Activated CD4-positive, alpha-beta memory T cell treated with anti-CD3 and anti-CD28 coated beads, Interleukin-2, amount 10 ng/mL, durations not matched to agents 7 days and 5 days (primary cell): Measurements from ENCODE around the gene PRKG1. TPM values are rescaled to one million over a fixed set of nuclear protein-coding genes. Genes with fewer than 3 reads are reported as not detected.
"Not testable (repeated sequence)": the region's sequence is repeated elsewhere in the genome, so short reads cannot be mapped to it uniquely, and the experiment has no call there.

Experiments
- CTCF ChIA-PET: fragments of 350-600 bp; sonication (Branson Sonifier 250); formaldehyde crosslinking; loops from one replicate; lab custom pipeline; 2021; ENCODE audit warnings: antibody characterized with exemption, inconsistent platforms; lab: Charles Lee
- POLR2A ChIA-PET: fragments of 350-600 bp; sonication (Branson Sonifier 250); formaldehyde crosslinking; loops from one replicate; lab custom pipeline; 2021; ENCODE audit warnings: antibody characterized with exemption; lab: Charles Lee
- DNase-seq: peaks from one replicate; pipeline ENCODE4 v3.0.0-alpha.2; 2020
- H3K27ac Mint-ChIP-seq: one replicate; pipeline ENCODE4 v1.8.0; 2021; ENCODE audit warnings: mild to moderate bottlenecking, mixed read lengths
- H3K27me3 Mint-ChIP-seq: one replicate; pipeline ENCODE4 v1.8.0; 2021; ENCODE audit warnings: mixed read lengths
- H3K36me3 Mint-ChIP-seq: one replicate; pipeline ENCODE4 v1.8.0; 2021; ENCODE audit warnings: low read depth, mixed read lengths
- H3K4me1 Mint-ChIP-seq: one replicate; pipeline ENCODE4 v1.8.0; 2021; ENCODE audit warnings: mixed read lengths
- H3K4me3 Mint-ChIP-seq: one replicate; pipeline ENCODE4 v1.8.0; 2021; ENCODE audit warnings: mild to moderate bottlenecking, mixed read lengths
- H3K9me3 Mint-ChIP-seq: one replicate; pipeline ENCODE4 v1.8.0; 2021; ENCODE audit warnings: mixed read lengths
- total RNA-seq, 2 experiments: library from RNA; stranded (reverse); gene quantifications; one replicate each; pipeline ENCODE4 v1.2.3, GENCODE V29; 2021

PRKG1 gene
- total RNA-seq, 2 experiments from 2014 or later = not detected

DNA sequence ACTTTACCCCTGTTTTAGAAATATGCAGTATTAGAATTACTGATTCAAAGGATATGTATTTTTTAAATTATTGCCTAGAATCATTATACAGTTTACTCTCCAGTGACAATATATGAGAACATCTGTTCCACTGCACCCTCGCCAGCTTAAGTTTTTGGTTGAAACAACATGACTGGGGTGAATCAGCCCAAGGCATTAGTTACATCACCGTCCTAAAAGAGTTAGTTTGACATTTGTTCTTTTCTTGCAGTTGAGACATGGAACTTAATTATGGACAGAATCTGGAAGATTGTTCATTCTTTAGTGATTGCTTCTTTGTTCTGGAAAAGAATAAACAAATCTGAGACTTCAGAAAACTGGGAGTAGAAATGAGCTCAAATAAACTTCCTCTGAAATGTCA, 1072.5 kb downstream of the PRKG1 start:
- Mint-ChIP-seq H3K4me1 (no peaks in the 10 kb centered on the region), H3K36me3 (no peaks in the 10 kb centered on the region), H3K4me3 (no peak overlapping the region), H3K27ac (no peak overlapping the region), H3K27me3 (no peaks in the 10 kb centered on the region), H3K9me3 (no peaks in the 10 kb centered on the region)
- no peak for DNase-seq
- POLR2A ChIA-PET = no interaction called here
- CTCF ChIA-PET = no interaction called here

- Mint-ChIP-seq H3K36me3 (no peaks in the 10 kb centered on the region), H3K27me3 (no peaks in the 10 kb centered on the region), H3K4me3 (no peak overlapping the region), H3K9me3 (no peaks in the 10 kb centered on the region), H3K4me1 (no peaks in the 10 kb centered on the region), H3K27ac (no peak overlapping the region)
- no peak for DNase-seq
- ChIA-PET CTCF (no interaction called here), POLR2A (no interaction called here)
Measured at GRCh38 chr10:52170776-52171175, 1096.5 kb downstream of the PRKG1 start.

DNA sequence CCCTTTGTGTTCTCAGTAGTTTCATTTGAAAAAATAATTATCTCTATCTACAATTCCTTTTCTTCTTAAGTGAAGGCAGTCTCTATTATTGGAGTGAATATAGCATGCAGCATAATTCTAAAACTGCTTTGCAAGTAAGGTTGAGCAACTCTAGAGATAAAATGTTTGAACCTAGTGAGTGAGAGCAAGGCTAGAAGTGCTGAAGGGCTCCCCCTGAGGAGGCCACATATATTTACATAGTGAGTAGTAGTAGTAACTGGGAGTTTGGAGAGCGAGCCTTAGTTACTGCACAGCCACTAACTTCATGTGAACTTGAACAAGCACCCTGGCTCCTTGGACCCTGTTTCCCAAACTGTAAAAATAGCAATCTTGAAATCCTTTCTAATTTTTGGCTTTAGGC, 1098.3 kb downstream of the PRKG1 start:
- Mint-ChIP-seq H3K4me3 (no peak overlapping the region), H3K4me1 (no peaks in the 10 kb centered on the region), H3K27ac (no peak overlapping the region), H3K36me3 (no peaks in the 10 kb centered on the region), H3K27me3 (no peaks in the 10 kb centered on the region), H3K9me3 (no peaks in the 10 kb centered on the region)
- ChIA-PET POLR2A (no interaction called here), CTCF (no interaction called here)
- no peak for DNase-seq

DNA sequence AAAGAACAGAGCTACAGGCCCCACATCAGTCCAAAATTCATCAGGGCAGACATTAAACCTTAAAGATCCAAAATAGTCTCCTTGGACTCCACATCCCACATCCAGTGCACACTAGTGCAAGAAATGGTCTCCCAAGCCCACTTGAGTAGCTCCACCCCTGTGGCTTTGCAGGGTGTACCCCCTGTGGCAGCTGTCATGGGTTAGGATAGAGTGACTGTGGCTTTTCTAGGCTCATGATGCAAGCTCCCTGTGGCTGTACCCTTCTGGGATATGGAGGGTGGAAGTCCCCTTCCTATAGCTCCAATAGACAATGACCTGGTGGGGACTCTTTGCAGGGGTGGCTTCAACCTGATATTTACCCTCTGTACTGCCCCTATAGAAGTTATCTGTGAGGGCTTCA, 1111.0 kb downstream of the PRKG1 start:
- Mint-ChIP-seq H3K4me1 (no peaks in the 10 kb centered on the region), H3K9me3 (peaks cover 4% of the 10 kb centered on the region), H3K27me3 (no peaks in the 10 kb centered on the region)

DNA sequence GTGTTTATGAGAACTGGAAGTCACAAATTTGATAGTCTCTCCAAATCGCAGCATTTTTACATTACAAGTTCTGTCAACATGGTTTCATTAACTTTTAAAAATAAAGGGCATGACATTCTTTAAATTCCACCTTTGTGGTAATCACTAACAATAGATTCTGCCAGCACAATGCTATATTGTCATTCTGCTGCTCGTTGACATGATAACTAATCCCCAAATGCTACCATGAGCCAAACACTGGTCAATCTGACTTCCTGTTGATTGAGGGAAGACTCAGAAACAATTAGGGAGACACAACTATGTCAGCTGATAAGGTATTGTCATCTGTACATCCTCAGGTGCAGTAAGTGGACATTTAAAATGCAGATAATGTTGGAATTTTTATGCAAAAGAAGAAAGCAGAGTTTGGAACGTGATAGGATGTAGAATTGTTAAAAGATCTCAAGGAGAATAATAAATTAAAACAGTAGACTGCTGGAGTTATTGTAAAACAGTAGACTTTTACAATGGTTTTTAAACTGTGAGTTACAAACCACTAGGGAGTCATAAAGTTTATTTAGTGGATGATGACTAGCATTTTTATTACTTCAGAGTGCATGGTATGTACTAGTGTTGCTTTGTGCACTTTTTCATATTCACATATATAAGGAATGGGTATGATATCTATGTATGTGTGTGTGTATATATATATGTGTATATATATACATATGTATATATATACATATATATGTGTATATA, 1113.4 kb downstream of the PRKG1 start:
- Mint-ChIP-seq H3K36me3 (no peaks in the 10 kb centered on the region), H3K27ac (no peak overlapping the region), H3K27me3 (no peaks in the 10 kb centered on the region), H3K4me3 (no peak overlapping the region), H3K9me3 (peaks cover 1% of the 10 kb centered on the region), H3K4me1 (no peaks in the 10 kb centered on the region)
- ChIA-PET CTCF (no interaction called here), POLR2A (no interaction called here)
- no peak for DNase-seq

More for the DNA sequence above, 1111.0 kb downstream of the PRKG1 start:
- Mint-ChIP-seq H3K36me3 (no peaks in the 10 kb centered on the region), H3K27ac (no peak overlapping the region), H3K4me3 (no peak overlapping the region)
- DNase-seq = no peak
- CTCF ChIA-PET = no interaction called here
- POLR2A ChIA-PET = no interaction called here

GRCh38 chr10:52191049-52191448, 1116.8 kb downstream of the PRKG1 start:
- Mint-ChIP-seq H3K36me3 (no peaks in the 10 kb centered on the region), H3K9me3 (no peaks in the 10 kb centered on the region), H3K4me3 (no peak overlapping the region), H3K27me3 (no peaks in the 10 kb centered on the region), H3K4me1 (no peaks in the 10 kb centered on the region), H3K27ac (no peak overlapping the region)
- no peak for DNase-seq
- ChIA-PET POLR2A (no interaction called here), CTCF (no interaction called here)

GRCh38 chr10:52194191-52194590, 1119.9 kb downstream of the PRKG1 start:
- H3K9me3 Mint-ChIP-seq = no peaks in the 10 kb centered on the region
- no peaks in the 10 kb centered on the region for H3K27me3 Mint-ChIP-seq
- no peak overlapping the region for H3K27ac Mint-ChIP-seq
- no peaks in the 10 kb centered on the region for H3K36me3 Mint-ChIP-seq
- no peak overlapping the region for H3K4me3 Mint-ChIP-seq
- no peak for DNase-seq
- CTCF ChIA-PET = interaction anchor here (1.4 kb wide), 1 partner anchor 22 kb away, joined by 3 read pairs; no protein-coding TSS in a partner anchor
- POLR2A ChIA-PET = no interaction called here
- H3K4me1 Mint-ChIP-seq = no peaks in the 10 kb centered on the region

- Mint-ChIP-seq H3K4me1 (no peaks in the 10 kb centered on the region), H3K27me3 (no peaks in the 10 kb centered on the region), H3K4me3 (no peak overlapping the region), H3K9me3 (no peaks in the 10 kb centered on the region), H3K36me3 (no peaks in the 10 kb centered on the region), H3K27ac (no peak overlapping the region)
- POLR2A ChIA-PET = no interaction called here
- no peak for DNase-seq
- CTCF ChIA-PET = interaction anchor here (1.4 kb wide), 1 partner anchor 21 kb away, joined by 3 read pairs; no protein-coding TSS in a partner anchor
Measured at GRCh38 chr10:52194716-52195115, 1120.4 kb downstream of the PRKG1 start.

GRCh38 chr10:52197098-52197497, 1122.8 kb downstream of the PRKG1 start:
- DNase-seq = no peak
- no peaks in the 10 kb centered on the region for H3K27me3 Mint-ChIP-seq
- no peaks in the 10 kb centered on the region for H3K9me3 Mint-ChIP-seq
- H3K4me3 Mint-ChIP-seq = no peak overlapping the region
- no peak overlapping the region for H3K27ac Mint-ChIP-seq
- CTCF ChIA-PET = no interaction called here
- no peaks in the 10 kb centered on the region for H3K4me1 Mint-ChIP-seq
- no peaks in the 10 kb centered on the region for H3K36me3 Mint-ChIP-seq
- POLR2A ChIA-PET = no interaction called here

GRCh38 chr10:52198540-52198939, 1124.3 kb downstream of the PRKG1 start:
- H3K4me3 Mint-ChIP-seq = no peak overlapping the region
- H3K27me3 Mint-ChIP-seq = no peaks in the 10 kb centered on the region
- no peak for DNase-seq
- H3K4me1 Mint-ChIP-seq = no peaks in the 10 kb centered on the region
- ChIA-PET POLR2A (no interaction called here), CTCF (no interaction called here)
- H3K9me3 Mint-ChIP-seq = no peaks in the 10 kb centered on the region
- no peak overlapping the region for H3K27ac Mint-ChIP-seq
- H3K36me3 Mint-ChIP-seq = no peaks in the 10 kb centered on the region

GRCh38 chr10:52204906-52205305, 1130.6 kb downstream of the PRKG1 start:
- H3K4me1 Mint-ChIP-seq, H3K9me3 Mint-ChIP-seq, H3K27ac Mint-ChIP-seq, H3K27me3 Mint-ChIP-seq, CTCF ChIA-PET, DNase-seq, POLR2A ChIA-PET, H3K4me3 Mint-ChIP-seq, H3K36me3 Mint-ChIP-seq: not testable (repeated sequence)

DNA sequence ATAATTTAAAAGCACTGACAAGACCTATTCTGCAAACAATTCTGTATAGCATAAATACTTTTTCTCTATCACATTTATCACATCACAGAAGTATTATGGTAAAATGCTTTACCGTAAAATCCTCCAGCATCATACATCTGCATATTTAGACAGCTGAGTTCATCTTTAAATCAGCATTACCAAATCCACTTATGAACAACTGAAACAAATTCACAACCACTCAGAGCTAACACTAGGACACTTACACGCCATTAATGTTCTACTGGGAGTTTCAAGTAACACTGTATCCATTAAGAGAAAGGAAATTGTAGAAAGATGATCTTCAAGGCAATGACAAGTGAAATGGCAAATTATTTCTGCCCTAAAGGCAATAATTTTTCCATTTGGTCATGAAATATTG, 1134.1 kb downstream of the PRKG1 start:
- ChIA-PET POLR2A (no interaction called here), CTCF (no interaction called here)
- Mint-ChIP-seq H3K4me1 (no peaks in the 10 kb centered on the region), H3K27me3 (no peaks in the 10 kb centered on the region), H3K36me3 (no peaks in the 10 kb centered on the region), H3K4me3 (no peak overlapping the region), H3K9me3 (no peaks in the 10 kb centered on the region), H3K27ac (no peak overlapping the region)
- no peak for DNase-seq

- no peaks in the 10 kb centered on the region for H3K27me3 Mint-ChIP-seq
- H3K4me1 Mint-ChIP-seq = no peaks in the 10 kb centered on the region
- no peaks in the 10 kb centered on the region for H3K36me3 Mint-ChIP-seq
- no peak overlapping the region for H3K27ac Mint-ChIP-seq
- ChIA-PET CTCF (no interaction called here), POLR2A (no interaction called here)
- no peak overlapping the region for H3K4me3 Mint-ChIP-seq
- no peaks in the 10 kb centered on the region for H3K9me3 Mint-ChIP-seq
- no peak for DNase-seq
Measured at GRCh38 chr10:52210161-52210560, 1135.9 kb downstream of the PRKG1 start.

- no peak for DNase-seq
Measured at GRCh38 chr10:52212062-52212461, 1137.8 kb downstream of the PRKG1 start.

More at GRCh38 chr10:52212062-52212461, 1137.8 kb downstream of the PRKG1 start:
- H3K27me3 Mint-ChIP-seq = no peaks in the 10 kb centered on the region
- ChIA-PET POLR2A (no interaction called here), CTCF (no interaction called here)
- H3K9me3 Mint-ChIP-seq = no peaks in the 10 kb centered on the region
- no peak overlapping the region for H3K4me3 Mint-ChIP-seq
- no peak overlapping the region for H3K27ac Mint-ChIP-seq
- H3K36me3 Mint-ChIP-seq = no peaks in the 10 kb centered on the region
- H3K4me1 Mint-ChIP-seq = no peaks in the 10 kb centered on the region
